Activated naive CD8-positive, alpha-beta T cell treated with anti-CD3 and anti-CD28 coated beads, Interleukin-2, amount 50 U/mL, for 24 hours (primary cell): ENCODE data around the gene ATG10.
"Not testable (repeated sequence)": the region's sequence is repeated elsewhere in the genome, so short reads cannot be mapped to it uniquely, and the experiment has no call there.

Experiments used
- ATAC-seq: fragments of 150-1000 bp; cut with Tn5 transposase; one replicate; pipeline ENCODE4 v1.10.0; 2021
- DNase-seq: peaks from one replicate; pipeline ENCODE4 v3.0.0; 2021
- H3K27ac Mint-ChIP-seq: one replicate; pipeline ENCODE4 v1.8.0; 2021; ENCODE audit warnings: mild to moderate bottlenecking, mixed read lengths
- H3K27me3 Mint-ChIP-seq: one replicate; pipeline ENCODE4 v1.8.0; 2021; ENCODE audit warnings: mixed read lengths
- H3K36me3 Mint-ChIP-seq: one replicate; pipeline ENCODE4 v1.8.0; 2021; ENCODE audit warnings: low read depth, mixed read lengths
- H3K4me1 Mint-ChIP-seq: one replicate; pipeline ENCODE4 v1.8.0; 2021; ENCODE audit warnings: mixed read lengths
- H3K4me3 Mint-ChIP-seq: one replicate; pipeline ENCODE4 v1.8.0; 2021; ENCODE audit warnings: mild to moderate bottlenecking, moderate library complexity, mixed read lengths
- H3K9me3 Mint-ChIP-seq: one replicate; pipeline ENCODE4 v1.8.0; 2021; ENCODE audit warnings: mixed read lengths

Gene ATG10

GRCh38 chr5:82057051-82057450, 85.2 kb downstream of the ATG10 start:
- Mint-ChIP-seq H3K27ac (no peak overlapping the region), H3K9me3 (no peaks in the 10 kb centered on the region), H3K4me1 (no peaks in the 10 kb centered on the region), H3K4me3 (no peak overlapping the region), H3K27me3 (no peaks in the 10 kb centered on the region), H3K36me3 (peaks cover 2% of the 10 kb centered on the region)
- ATAC-seq (no peak), DNase-seq (no peak)

- no peak for DNase-seq
- Mint-ChIP-seq H3K4me1 (no peaks in the 10 kb centered on the region), H3K36me3 (peaks cover 2% of the 10 kb centered on the region), H3K27me3 (no peaks in the 10 kb centered on the region), H3K27ac (no peak overlapping the region), H3K9me3 (no peaks in the 10 kb centered on the region), H3K4me3 (no peak overlapping the region)
- no peak for ATAC-seq
Measured at GRCh38 chr5:82058710-82059109, 86.9 kb downstream of the ATG10 start.

- no peak for DNase-seq
- ATAC-seq, result no peak
- H3K27ac Mint-ChIP-seq, result no peak overlapping the region
- no peaks in the 10 kb centered on the region for H3K9me3 Mint-ChIP-seq
- H3K27me3 Mint-ChIP-seq, result no peaks in the 10 kb centered on the region
- H3K4me1 Mint-ChIP-seq, result peaks cover 6% of the 10 kb centered on the region
- H3K4me3 Mint-ChIP-seq, result no peak overlapping the region
- no peaks in the 10 kb centered on the region for H3K36me3 Mint-ChIP-seq
Measured at GRCh38 chr5:82066791-82067190, 95.0 kb downstream of the ATG10 start.

GRCh38 chr5:82068042-82068441, 96.2 kb downstream of the ATG10 start:
- peak overlapping the region; percentile 18 for H3K4me3 Mint-ChIP-seq
- not testable (repeated sequence) for DNase-seq, ATAC-seq, H3K27ac Mint-ChIP-seq, H3K36me3 Mint-ChIP-seq, H3K9me3 Mint-ChIP-seq, H3K4me1 Mint-ChIP-seq, H3K27me3 Mint-ChIP-seq

GRCh38 chr5:82068723-82069122, 96.9 kb downstream of the ATG10 start:
- no peaks in the 10 kb centered on the region for H3K9me3 Mint-ChIP-seq
- peaks cover 6% of the 10 kb centered on the region for H3K4me1 Mint-ChIP-seq
- ATAC-seq, result no peak
- H3K27ac Mint-ChIP-seq, result no peak overlapping the region
- no peak for DNase-seq
- peak overlapping the region; percentile 65 for H3K4me3 Mint-ChIP-seq
- no peaks in the 10 kb centered on the region for H3K27me3 Mint-ChIP-seq
- no peaks in the 10 kb centered on the region for H3K36me3 Mint-ChIP-seq

GRCh38 chr5:82072138-82072537, 100.3 kb downstream of the ATG10 start:
- H3K4me1 Mint-ChIP-seq, result peaks cover 6% of the 10 kb centered on the region
- no peaks in the 10 kb centered on the region for H3K9me3 Mint-ChIP-seq
- peaks cover 1% of the 10 kb centered on the region for H3K36me3 Mint-ChIP-seq
- H3K27ac Mint-ChIP-seq, result no peak overlapping the region
- H3K4me3 Mint-ChIP-seq, result no peak overlapping the region
- H3K27me3 Mint-ChIP-seq, result no peaks in the 10 kb centered on the region
- no peak for ATAC-seq
- DNase-seq, result no peak

- no peak overlapping the region for H3K27ac Mint-ChIP-seq
- peaks cover 5% of the 10 kb centered on the region for H3K4me1 Mint-ChIP-seq
- H3K9me3 Mint-ChIP-seq, result no peaks in the 10 kb centered on the region
- H3K27me3 Mint-ChIP-seq, result no peaks in the 10 kb centered on the region
- H3K36me3 Mint-ChIP-seq, result peaks cover 1% of the 10 kb centered on the region
- ATAC-seq, result no peak
- no peak for DNase-seq
- no peak overlapping the region for H3K4me3 Mint-ChIP-seq
Measured at GRCh38 chr5:82073179-82073578, 101.4 kb downstream of the ATG10 start.

GRCh38 chr5:82074950-82075349, 103.1 kb downstream of the ATG10 start:
- Mint-ChIP-seq H3K4me3 (no peak overlapping the region), H3K9me3 (peaks cover 4% of the 10 kb centered on the region), H3K27me3 (no peaks in the 10 kb centered on the region), H3K4me1 (peaks cover under 1% of the 10 kb centered on the region), H3K27ac (no peak overlapping the region), H3K36me3 (peaks cover 7% of the 10 kb centered on the region)
- ATAC-seq, result no peak
- no peak for DNase-seq

GRCh38 chr5:82077496-82077895, 105.7 kb downstream of the ATG10 start:
- ATAC-seq (no peak), DNase-seq (no peak)
- Mint-ChIP-seq H3K36me3 (peaks cover 20% of the 10 kb centered on the region), H3K9me3 (peaks cover 13% of the 10 kb centered on the region), H3K4me1 (no peaks in the 10 kb centered on the region), H3K27ac (no peak overlapping the region), H3K4me3 (no peak overlapping the region), H3K27me3 (no peaks in the 10 kb centered on the region)

- Mint-ChIP-seq H3K9me3 (peaks cover 39% of the 10 kb centered on the region), H3K36me3 (peaks cover 28% of the 10 kb centered on the region), H3K27me3 (no peaks in the 10 kb centered on the region), H3K4me1 (peaks cover 8% of the 10 kb centered on the region), H3K27ac (no peak overlapping the region), H3K4me3 (no peak overlapping the region)
- DNase-seq (no peak), ATAC-seq (no peak)
Measured at GRCh38 chr5:82091617-82092016, 119.8 kb downstream of the ATG10 start.

- H3K4me1 Mint-ChIP-seq, result peaks cover 12% of the 10 kb centered on the region
Measured at GRCh38 chr5:82095536-82095935, 123.7 kb downstream of the ATG10 start.

GRCh38 chr5:82096249-82096648, 124.4 kb downstream of the ATG10 start:
- peaks cover 14% of the 10 kb centered on the region for H3K36me3 Mint-ChIP-seq
- peaks cover 19% of the 10 kb centered on the region for H3K4me1 Mint-ChIP-seq
- ATAC-seq, result no peak
- no peak overlapping the region for H3K4me3 Mint-ChIP-seq
- no peaks in the 10 kb centered on the region for H3K27me3 Mint-ChIP-seq
- no peak for DNase-seq
- H3K9me3 Mint-ChIP-seq, result peaks cover 17% of the 10 kb centered on the region
- no peak overlapping the region for H3K27ac Mint-ChIP-seq

More at GRCh38 chr5:82095536-82095935, 123.7 kb downstream of the ATG10 start:
- no peaks in the 10 kb centered on the region for H3K27me3 Mint-ChIP-seq
- DNase-seq (no peak), ATAC-seq (no peak)
- H3K27ac Mint-ChIP-seq, result no peak overlapping the region
- H3K36me3 Mint-ChIP-seq, result peaks cover 14% of the 10 kb centered on the region
- no peak overlapping the region for H3K4me3 Mint-ChIP-seq
- H3K9me3 Mint-ChIP-seq, result peaks cover 18% of the 10 kb centered on the region

GRCh38 chr5:82100303-82101077, 128.7 kb downstream of the ATG10 start:
- peaks cover 3% of the 10 kb centered on the region for H3K36me3 Mint-ChIP-seq
- H3K4me1 Mint-ChIP-seq, result peaks cover 29% of the 10 kb centered on the region
- DNase-seq, result no peak
- no peaks in the 10 kb centered on the region for H3K27me3 Mint-ChIP-seq
- no peak overlapping the region for H3K27ac Mint-ChIP-seq
- H3K9me3 Mint-ChIP-seq, result no peaks in the 10 kb centered on the region
- peak; percentile 78 for ATAC-seq
- H3K4me3 Mint-ChIP-seq, result no peak overlapping the region

- H3K4me1 Mint-ChIP-seq, result peaks cover 32% of the 10 kb centered on the region
- no peaks in the 10 kb centered on the region for H3K27me3 Mint-ChIP-seq
- peak overlapping the region; percentile 75 for H3K27ac Mint-ChIP-seq
- no peaks in the 10 kb centered on the region for H3K9me3 Mint-ChIP-seq
- DNase-seq (peak; percentile 4), ATAC-seq (peak; percentile 21)
- peak overlapping the region; percentile 46 for H3K4me3 Mint-ChIP-seq
- no peaks in the 10 kb centered on the region for H3K36me3 Mint-ChIP-seq
Measured at GRCh38 chr5:82104872-82105271, 133.0 kb downstream of the ATG10 start.

GRCh38 chr5:82105457-82105856, 133.6 kb downstream of the ATG10 start:
- peak; percentile 8 for DNase-seq
- H3K27me3 Mint-ChIP-seq, result no peaks in the 10 kb centered on the region

More at GRCh38 chr5:82105457-82105856, 133.6 kb downstream of the ATG10 start:
- Mint-ChIP-seq H3K36me3 (no peaks in the 10 kb centered on the region), H3K4me1 (peaks cover 30% of the 10 kb centered on the region), H3K9me3 (no peaks in the 10 kb centered on the region), H3K27ac (peak overlapping the region; percentile 75), H3K4me3 (peak overlapping the region; percentile 46)
- ATAC-seq, result peak; percentile 81
